HG02885 (cell line): Measurements from ENCODE around the gene ADIPOR2.
A peak's percentile ranks its signal among the peaks of the same experiment; 100 is the strongest.
"Not testable (repeated sequence)": the region's sequence is repeated elsewhere in the genome, so short reads cannot be mapped to it uniquely, and the experiment has no call there.

Source experiments
- ATAC-seq: cut with Tn5 transposase; IDR thresholded peaks from one replicate; pipeline ENCODE4 v1.9.1; 2021; ENCODE audit warnings: mild to moderate bottlenecking; ENCODE audit not compliant: unreplicated experiment, poor library complexity

Gene ADIPOR2

GRCh38 chr12:1809591-1810190 is 118.8 kb downstream of the ADIPOR2 start:
- ATAC-seq: no peak

GRCh38 chr12:1810201-1810930 is 119.5 kb downstream of the ADIPOR2 start:
- ATAC-seq: no peak

- no peak for ATAC-seq
Observed at GRCh38 chr12:1810931-1811280, 120.0 kb downstream of the ADIPOR2 start.

- no peak for ATAC-seq
Observed at GRCh38 chr12:1811281-1811947, 120.5 kb downstream of the ADIPOR2 start.

- no peak for ATAC-seq
Observed at GRCh38 chr12:1811948-1812291, 121.0 kb downstream of the ADIPOR2 start.

GRCh38 chr12:1812650-1813302 is 121.9 kb downstream of the ADIPOR2 start:
- peak; percentile 72 for ATAC-seq

- no peak for ATAC-seq
Observed at GRCh38 chr12:1814266-1814665, 123.4 kb downstream of the ADIPOR2 start.

- ATAC-seq: no peak
Observed at GRCh38 chr12:1815108-1815507, 124.2 kb downstream of the ADIPOR2 start.

- no peak for ATAC-seq
Observed at GRCh38 chr12:1815814-1816729, 125.2 kb downstream of the ADIPOR2 start.

- ATAC-seq: no peak
Observed at GRCh38 chr12:1816730-1817348, 126.0 kb downstream of the ADIPOR2 start.

GRCh38 chr12:1817928-1818327 is 127.1 kb downstream of the ADIPOR2 start:
- ATAC-seq: not testable (repeated sequence)

GRCh38 chr12:1819050-1819449 is 128.2 kb downstream of the ADIPOR2 start:
- no peak for ATAC-seq

GRCh38 chr12:1819571-1819970 is 128.7 kb downstream of the ADIPOR2 start:
- no peak for ATAC-seq

GRCh38 chr12:1820191-1820895 is 129.5 kb downstream of the ADIPOR2 start, which contains the start of gene LRTM2:
TSS of gene LRTM2 (plus strand) at chr12:1820565. CDS start at chr12:1828149, 7,584 bp downstream.
- no peak for ATAC-seq

- no peak for ATAC-seq
Observed at GRCh38 chr12:1820896-1821291, 130.0 kb downstream of the ADIPOR2 start.

- ATAC-seq: no peak
Observed at GRCh38 chr12:1821805-1822204, 130.9 kb downstream of the ADIPOR2 start.

GRCh38 chr12:1822699-1823098 is 131.8 kb downstream of the ADIPOR2 start:
- no peak for ATAC-seq

GRCh38 chr12:1823237-1823636 is 132.4 kb downstream of the ADIPOR2 start:
- ATAC-seq: no peak
